ENCODE measurements around the gene LRRIQ1.
"Not testable (repeated sequence)": the region's sequence is repeated elsewhere in the genome, so short reads cannot be mapped to it uniquely, and the experiment has no call there.

Gene LRRIQ1

DNA sequence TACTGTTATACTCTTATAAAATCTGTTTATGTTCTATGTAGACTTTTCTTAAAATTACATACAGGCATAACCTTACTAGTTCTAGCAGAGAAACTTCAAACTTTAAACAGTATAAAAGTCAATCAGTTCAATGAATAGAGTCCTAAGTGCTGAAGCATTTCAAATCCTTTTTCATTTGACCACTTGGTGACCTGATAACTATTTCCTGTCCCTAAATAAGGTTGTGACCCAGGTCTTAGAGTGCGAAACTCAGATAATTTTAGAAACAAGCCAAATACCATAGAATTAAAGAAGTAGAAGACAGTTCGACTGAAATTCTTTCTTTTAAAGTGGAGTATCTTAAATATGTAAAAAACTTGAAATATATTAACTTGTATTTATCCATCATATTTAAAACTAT, 147.7 kb downstream of the LRRIQ1 start:
- DNase-seq (ENCODE audit: low read depth in 4 of 4, low spot score in 1 of 4): no peak

DNA sequence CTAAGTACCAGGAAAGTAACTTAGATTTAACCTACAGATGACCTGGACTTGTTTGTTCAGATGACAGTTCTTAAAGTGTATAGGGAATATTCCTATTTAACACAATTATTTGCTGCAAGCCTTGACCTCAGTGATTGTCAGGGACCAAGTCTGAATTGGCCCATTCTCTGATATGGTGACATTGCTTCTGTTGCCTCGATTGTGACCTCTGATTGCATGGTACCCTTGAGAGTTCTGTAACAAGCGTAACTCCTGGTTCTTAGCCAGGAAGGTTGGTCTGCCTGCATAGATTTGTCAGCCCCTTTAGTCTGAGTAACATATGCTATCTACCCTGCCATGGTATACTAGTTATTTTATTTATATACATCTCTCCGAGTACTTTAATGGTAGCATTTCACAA, 150.1 kb downstream of the LRRIQ1 start:
- no peak for DNase-seq (ENCODE audit: low read depth in 4 of 4, low spot score in 1 of 4)

DNA sequence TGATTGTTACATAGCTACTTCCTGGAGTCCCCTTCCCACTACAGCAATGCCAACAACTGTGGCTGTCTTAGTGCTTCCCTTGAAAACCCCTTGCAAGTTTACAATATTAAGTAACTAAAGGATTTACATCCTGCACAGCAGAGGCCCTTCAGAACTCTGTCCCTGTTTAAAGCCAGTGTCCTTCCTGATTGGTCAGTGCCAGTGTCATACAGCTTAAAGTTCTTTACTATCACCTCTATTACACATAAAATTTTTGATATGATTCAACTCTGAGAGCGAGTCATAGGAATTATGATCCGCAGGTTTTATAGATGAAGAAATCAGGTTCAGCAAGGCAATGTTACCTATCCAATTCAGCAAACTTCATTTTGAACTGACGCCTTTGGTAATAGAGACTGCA, 152.5 kb downstream of the LRRIQ1 start:
- no peak for DNase-seq (ENCODE audit: low read depth in 4 of 4, low spot score in 1 of 4)

DNA sequence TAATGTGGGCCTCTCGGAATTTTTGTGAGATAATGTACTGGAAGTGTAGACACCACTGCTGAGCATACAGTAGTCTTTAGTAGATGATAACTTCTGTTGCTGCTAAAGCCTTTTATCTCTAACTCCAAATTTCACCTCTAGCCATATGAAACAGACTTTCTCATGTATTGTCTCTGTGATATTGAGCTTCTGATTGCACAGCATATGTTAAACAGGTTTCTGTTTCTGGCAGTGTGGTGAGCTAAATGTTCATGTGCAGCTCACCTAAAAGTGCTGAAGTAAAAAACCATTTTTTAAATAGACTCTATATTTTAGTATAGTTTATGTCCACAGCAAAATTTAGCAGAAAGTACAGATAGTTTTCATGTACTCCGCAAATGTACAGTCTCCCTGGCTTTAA, 154.6 kb downstream of the LRRIQ1 start:
- DNase-seq (ENCODE audit: low read depth in 4 of 4, low spot score in 1 of 4): no peak

DNA sequence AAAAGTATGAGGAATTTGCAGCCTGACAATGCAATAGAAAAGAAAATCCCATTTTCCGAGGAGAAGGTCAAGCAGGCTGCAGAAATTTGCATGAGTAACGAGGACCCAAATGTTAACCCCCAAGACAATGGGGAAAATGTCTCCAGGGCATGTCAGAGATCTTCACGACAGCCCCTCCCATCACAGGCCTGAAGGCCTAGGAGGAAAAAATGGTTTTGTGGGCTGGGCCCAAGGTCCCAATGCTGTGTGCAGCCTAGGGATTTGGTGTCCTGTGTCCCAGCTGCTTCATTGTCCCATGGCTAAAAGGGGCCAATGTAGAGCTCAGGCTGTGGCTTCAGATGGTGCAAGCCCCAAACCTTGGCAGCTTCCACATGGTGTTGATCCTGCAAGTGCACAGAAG, 167.7 kb downstream of the LRRIQ1 start:
- not testable (repeated sequence) for DNase-seq (ENCODE audit: low read depth in 4 of 4, low spot score in 1 of 4)

DNA sequence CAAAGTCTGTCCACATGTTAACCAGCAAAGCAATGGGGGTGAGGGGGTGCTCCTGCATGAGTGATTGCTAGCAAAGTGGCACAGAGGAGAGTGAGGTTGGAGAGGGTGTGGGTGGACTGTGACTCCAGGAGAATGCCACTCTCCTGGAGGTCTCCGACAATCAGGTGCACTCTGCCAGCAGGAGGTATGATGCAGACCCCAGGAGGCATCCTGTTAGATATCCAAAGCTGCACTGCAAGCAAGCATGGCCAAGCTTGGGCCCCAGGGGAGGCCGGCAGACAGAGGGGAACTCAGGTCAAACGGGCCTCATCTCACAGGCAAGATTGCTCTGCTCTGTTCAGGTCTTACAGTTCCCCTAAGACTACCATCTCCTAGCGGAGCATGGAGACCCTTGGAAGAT, 170.4 kb downstream of the LRRIQ1 start:
- DNase-seq (ENCODE audit: low read depth in 4 of 4, low spot score in 1 of 4): no peak

DNA sequence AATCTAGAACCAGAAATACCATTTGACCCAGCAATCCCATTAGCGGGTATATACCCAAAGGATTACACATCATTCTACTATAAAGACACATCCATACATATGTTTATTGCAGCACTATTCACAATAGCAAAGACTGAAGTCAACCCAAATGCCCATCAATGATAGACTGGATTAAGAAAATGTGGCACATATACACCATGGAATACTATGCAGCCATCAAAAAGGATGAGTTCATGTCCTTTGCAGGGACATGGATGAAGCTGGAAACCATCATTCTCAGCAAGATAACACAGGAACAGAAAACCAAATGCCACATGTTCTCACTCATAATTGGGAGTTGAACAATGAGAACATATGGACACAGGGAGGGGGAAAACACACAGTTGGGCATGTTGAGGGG, 188.2 kb downstream of the LRRIQ1 start:
- DNase-seq (ENCODE audit: low read depth in 4 of 4, low spot score in 1 of 4): not testable (repeated sequence)

DNA sequence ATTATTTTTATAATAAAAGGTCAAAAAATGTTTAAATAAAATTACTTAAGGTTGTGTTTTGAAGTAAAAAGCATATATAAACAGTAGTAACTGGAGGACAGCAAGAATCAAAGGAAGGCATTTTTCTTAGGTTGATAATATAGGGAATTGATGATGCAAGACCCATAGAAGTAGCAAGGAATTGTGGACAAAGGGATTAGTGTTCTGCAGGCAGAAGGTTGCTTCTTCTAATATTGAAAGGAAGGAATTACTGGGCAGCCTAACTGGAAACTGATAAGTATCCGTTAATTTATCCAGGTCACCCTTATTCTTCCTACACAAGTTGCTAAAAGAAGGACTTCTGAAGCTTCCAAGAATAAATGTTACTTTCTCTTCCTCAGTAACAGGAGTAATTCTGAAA, 189.3 kb downstream of the LRRIQ1 start:
- no peak for DNase-seq (ENCODE audit: low read depth in 4 of 4, low spot score in 1 of 4)

DNA sequence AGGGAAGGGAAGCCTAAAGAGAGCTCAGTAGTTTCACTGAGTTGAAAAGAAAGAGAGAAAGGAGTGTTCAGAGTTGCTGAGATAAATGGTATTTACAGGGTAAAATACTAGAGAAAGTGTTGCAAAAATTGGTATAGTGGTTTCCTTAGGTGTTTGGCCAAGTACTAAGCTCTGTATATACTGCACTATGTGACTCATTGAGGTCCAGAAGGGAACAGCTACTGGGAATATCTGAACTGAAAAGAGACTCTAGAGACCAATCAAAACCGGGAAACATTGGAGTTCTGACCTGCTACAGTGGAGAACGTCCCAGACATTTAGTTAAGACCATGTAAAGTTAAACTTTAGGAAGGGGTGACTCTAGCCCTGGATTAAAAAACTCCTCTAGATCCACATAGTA, 201.2 kb downstream of the LRRIQ1 start:
- no peak for DNase-seq (ENCODE audit: low read depth in 4 of 4, low spot score in 1 of 4)

DNA sequence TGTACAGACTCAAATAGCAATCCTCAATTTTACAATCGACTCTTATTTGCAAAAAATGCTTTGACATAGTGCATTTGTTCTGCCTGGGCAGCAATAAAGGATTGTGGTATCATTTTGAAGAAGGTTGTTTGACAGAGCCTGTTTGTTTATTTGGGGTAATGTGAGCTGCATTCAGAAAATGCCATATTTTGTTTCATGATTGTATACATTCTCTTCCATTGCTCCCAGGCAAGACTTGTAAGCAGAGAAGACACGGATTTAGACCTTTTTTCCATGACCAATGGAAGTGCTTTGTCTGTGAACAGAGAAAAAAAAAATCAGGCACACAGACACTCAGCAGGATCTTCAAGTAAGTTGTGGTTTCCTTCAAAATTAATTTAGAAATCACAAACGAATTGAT, 208.4 kb downstream of the LRRIQ1 start:
- DNase-seq (ENCODE audit: low read depth in 4 of 4, low spot score in 1 of 4): no peak

DNA sequence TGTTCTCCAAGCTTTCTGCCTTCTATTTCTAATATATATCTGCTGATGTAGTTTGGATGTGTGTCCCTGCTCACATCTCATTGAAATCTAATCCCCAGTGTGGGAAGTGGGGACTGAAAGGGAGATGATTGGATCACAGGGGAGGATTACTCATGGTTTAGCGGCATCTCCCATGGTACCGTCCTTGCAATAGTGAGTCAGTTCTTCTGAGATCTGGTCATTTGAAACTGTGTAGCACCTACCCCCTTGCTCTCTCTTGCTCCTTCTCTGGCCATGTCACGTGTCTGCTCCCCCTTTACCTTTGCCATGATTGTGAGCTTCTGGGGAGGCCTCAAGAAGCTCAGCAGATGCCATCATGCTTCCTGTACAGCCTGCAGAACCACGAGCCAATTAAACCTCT, 217.7 kb downstream of the LRRIQ1 start:
- DNase-seq (ENCODE audit: low read depth in 4 of 4, low spot score in 1 of 4): no peak

DNA sequence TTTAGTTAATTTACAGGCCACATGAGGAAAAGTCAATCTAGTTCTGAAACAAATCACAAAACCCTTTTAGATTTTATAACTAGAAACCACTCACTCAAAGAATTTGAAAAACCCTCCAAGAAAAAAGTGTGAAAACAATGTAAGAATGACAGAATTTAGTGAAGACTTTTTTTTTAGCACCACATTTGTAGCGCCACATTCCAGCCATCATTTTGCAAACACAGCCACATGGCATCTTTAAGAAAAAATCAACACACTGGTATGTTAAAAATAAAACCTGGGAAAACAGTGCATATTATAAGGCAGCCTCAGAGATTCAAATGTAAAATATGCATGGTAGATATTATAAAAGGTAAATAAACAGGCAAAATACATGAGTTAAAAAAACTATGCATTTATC, 221.5 kb downstream of the LRRIQ1 start:
- DNase-seq (ENCODE audit: low read depth in 4 of 4, low spot score in 1 of 4): no peak

DNA sequence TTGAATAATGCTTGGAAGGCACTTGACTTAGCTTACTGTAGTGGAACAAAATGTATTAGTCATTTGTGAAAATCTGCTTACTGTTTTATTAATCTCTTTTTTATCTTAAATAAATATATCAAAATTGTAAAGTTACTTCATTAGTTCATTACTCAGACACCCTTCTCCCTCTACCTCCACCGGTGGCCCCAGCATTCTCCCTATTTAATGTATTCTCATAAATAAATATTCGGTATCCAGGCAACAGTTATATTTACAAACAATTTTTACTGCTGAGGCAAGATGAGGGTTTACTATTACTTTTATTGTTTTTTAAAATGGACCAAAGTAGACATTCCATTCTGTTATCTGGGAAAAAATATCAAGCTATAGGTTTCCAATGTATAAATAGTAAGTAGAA, 224.3 kb downstream of the LRRIQ1 start:
- DNase-seq (ENCODE audit: low read depth in 4 of 4, low spot score in 1 of 4): no peak

DNA sequence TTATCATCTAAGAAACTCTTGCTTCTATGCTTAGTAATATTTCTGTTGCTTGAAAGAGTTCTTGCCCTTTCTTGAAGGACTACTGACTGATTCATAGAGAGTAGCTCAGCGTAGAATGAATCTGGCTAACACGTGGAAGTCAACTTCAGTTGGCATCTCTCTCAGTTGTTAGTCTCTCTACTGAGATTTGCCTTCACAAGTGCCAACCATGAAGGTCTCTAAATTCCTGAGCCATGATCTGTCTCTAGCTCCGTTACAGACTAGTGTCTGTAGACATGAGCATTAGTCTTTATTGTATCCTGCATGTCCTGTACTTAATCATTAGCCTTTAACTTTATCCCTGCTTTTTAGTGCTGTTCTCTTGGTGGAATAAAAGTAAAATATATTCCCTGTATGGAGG, 224.7 kb downstream of the LRRIQ1 start:
- DNase-seq (ENCODE audit: low read depth in 4 of 4, low spot score in 1 of 4): no peak

DNA sequence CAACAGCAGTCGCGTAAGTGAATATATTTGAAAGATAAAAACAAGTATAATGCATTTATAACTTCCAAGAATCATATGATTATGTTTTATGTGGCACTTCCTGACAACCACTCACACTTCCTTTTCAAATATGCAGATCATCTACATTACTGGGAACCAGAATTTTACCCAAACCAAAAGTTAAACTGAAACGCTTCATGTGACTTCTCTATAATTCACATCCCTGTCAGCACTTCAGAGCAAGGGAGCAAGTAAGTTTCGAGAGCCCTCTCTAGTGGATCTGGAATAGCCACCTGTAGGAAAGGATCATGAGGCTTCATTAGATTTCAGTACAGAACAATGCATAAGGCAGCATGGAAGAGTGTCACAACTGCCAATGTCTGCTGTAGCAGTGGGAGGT, 230.2 kb downstream of the LRRIQ1 start:
- no peak for DNase-seq (ENCODE audit: low read depth in 4 of 4, low spot score in 1 of 4)

DNA sequence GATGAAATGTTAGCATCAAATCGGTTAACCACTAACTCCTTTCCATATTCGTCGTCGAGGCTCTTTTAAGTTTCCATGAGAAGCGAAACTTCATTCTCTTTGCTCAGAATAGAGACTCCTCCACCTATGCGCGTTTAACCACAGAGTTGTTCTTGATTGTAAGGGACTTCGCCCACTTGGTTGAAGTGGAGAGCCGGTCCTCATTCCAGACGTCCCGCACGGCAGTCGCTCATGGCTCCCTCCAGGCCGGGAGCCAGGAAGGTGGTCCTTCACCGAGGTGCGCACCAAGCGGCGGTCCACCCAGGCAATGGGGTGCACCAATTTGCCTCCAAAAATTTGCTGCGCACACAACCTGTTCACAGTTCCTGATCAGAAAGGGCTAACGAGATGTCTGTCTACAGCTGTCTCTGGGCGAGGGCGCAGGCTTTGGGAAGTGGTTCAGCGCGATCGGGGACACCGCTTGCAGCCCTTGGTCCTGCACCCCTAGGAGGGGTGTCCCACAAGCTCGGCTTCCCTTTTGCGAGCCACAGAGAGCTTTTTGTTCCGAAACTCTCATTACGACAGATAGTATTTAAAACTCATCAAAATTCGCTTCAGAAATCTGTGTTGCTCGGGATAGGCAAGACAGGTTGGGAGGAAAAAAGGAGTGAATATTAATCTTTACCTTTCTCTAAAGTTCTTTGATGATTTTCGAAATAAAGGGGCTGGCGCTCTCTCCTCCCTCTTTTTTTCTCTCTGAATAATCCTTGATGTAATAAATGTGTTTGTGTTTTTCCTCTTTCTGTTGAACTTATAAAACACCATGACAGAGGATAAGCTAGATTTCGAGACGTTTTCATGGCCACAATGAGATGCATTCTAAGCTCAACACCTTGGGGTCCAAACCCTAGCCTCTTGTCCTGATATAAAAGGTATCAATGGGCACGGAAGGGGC, 237.5 kb downstream of the LRRIQ1 start:
- no peak for DNase-seq (ENCODE audit: low read depth in 4 of 4, low spot score in 1 of 4)

DNA sequence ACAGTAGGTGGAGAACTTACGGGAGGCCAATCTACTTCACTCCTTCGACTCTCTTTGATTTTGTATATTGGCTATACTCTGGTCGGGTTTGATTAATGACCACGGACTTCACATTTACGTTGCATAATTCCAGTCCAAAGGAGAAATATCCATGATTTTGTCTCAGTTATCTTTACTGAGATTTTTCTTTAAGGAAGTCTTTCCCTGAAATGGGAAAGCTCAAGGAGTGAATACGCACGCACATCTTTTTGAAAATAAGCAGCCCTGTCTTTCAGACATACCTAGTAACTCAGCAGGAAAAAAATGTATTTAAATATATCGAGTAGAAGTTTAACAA, 238.1 kb downstream of the LRRIQ1 start:
- no peak for DNase-seq (ENCODE audit: low read depth in 4 of 4, low spot score in 1 of 4)

DNA sequence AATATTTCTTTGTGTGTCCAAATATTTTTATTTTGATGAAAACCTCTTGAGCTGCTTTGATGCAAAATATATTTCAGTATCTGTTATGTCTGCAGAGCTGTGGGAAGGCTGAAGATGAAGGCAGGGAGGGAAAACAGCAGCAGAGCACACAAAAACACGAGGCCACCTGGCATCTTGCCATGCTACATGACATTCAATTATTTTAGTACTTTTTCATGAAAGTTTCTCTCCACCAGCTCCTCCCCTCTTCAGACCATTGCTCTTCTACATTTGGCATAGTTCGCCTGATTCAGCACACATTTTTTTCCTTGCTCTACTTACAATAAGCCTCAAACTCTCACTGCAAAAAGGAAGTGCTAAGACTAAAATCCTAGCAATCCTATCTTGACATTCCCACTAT, 239.2 kb downstream of the LRRIQ1 start:
- DNase-seq (ENCODE audit: low read depth in 4 of 4, low spot score in 1 of 4): no peak

DNA sequence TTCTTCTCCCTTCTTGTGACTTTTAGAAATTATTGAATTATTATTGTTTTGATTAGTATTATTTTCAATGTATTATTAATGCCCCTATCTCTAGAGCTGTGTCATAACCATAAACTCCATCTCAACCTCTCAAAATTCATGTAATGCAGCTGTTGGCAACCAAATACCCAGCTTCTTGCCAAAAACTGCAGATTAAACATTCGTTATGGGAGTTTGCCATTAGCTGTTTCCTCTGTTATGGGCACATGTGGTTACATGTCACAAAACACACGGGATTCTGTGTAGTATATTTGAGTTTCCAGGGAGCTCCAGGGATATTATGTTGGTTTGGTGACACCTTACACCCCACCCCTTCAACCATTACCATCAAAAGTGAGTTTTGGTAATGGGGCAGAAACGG, 241.0 kb downstream of the LRRIQ1 start:
- no peak for DNase-seq (ENCODE audit: low read depth in 4 of 4, low spot score in 1 of 4)

DNA sequence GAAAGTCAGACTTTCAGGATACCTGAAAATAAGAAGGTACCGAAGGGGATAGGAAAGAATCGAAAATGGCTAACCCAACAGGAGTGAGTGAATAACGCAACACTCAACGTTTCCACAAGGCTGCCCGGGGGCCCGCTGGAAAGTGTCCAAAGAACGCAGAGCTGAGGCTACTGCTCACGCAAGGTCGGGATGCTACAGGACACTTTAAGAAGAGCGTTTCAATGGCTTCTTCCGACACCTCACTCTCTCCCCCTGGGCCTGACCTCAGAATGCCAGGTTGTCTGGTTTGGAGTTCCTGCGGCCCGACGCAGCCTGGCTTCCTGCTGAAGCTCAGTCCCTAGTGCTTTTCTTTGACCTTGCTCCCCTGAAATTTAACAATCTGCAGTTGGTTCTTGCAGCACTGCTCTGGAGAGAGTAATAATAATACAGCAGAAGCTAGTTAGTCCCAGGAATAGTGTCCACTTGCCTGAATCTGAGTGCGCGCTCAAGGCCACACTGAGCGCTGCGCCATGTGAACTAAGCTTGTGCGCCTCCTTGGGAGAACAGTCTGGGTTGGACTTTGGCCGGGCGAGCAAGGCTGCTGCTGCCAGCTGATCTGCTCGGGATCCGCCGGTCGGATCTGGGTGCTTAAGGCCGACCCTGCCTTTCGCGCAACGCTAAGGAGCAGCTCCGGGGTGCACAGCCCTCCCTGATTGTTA, 241.9 kb downstream of the LRRIQ1 start:
- no peak for DNase-seq (ENCODE audit: low read depth in 4 of 4, low spot score in 1 of 4)

DNA sequence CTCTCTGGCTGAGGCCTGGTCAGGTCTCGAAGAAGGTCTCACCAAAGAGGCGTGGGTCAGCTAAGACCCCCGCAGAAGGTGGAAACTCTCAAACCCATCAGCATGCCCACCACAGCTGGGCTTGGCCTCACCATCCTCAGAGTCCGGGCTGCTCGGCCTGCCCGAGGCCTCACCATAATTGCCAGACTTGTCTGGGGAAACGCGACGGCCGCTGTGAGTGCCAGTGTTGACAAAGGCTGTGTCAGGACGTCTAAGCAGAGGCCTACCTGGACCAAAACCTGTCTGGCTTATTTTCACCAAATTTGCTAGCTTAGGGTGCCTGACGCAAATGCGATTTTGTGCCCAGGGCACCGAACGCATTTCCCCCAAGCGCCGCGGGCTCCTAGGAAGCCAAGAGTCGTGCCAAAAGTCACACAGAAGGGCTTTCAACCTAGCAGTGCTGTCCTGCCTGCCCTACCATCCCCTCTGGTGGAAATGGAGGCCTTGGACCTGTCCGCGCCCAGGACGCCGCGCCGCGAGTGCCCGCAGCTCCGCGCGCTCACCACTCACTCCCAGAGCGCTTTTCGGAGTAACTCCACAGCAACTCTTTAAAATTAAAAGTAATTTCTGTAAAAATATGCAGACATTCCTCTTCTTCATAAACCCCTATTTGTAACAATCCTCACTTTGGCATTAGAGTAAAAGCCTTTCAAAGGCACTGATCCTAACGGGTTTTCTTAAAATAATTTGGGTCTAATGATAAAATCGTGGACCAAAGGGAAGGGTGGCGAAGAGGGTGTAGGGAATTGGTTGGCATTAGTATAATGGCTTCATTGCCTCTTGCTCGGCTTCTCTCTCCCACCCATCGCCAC, 242.7 kb downstream of the LRRIQ1 start:
- no peak for DNase-seq (ENCODE audit: low read depth in 4 of 4, low spot score in 1 of 4)

All from stimulated activated CD4-positive, alpha-beta T cell treated with anti-CD3 and anti-CD28 coated beads, Interleukin-1b, Interleukin-23, amount 100 ng/mL, for 24 hours (primary cell).